Measurements from ENCODE around the gene CATSPERE.

Gene CATSPERE

GRCh38 chr1:244461245-244462071 lies at the start of gene CATSPERE:
CATSPERE (plus strand) TSS chr1:244461273; CDS start chr1:244461430, 157 bp downstream.
- no peaks in the 10 kb centered on the region for H3K9me2 ChIP-seq (replicated peaks; ENCODE audit: low read depth, low read length)
- no peaks in the 10 kb centered on the region for H3K4me1 ChIP-seq (ENCODE audit: insufficient read depth, low read length, poor library complexity, severe bottlenecking)
- no peak within 1 kb of the TSS for H3K4me2 ChIP-seq (ENCODE audit: low read depth, low read length, poor library complexity, severe bottlenecking)
- H2AFZ ChIP-seq (ENCODE audit: low read length): no peak within 1 kb of the TSS
- TF ChIP-seq CTCF (conservative IDR thresholded peaks at IDR 0.05; ENCODE audit: low read length) (no peak), EZH2phosphoT487 (IDR thresholded peaks at IDR 0.05; ENCODE audit: borderline replicate concordance) (no peak)
- no peak within 1 kb of the TSS for H3K9ac ChIP-seq (ENCODE audit: low read depth, low read length, poor library complexity, severe bottlenecking)
- H3K9me3 ChIP-seq (ENCODE audit: insufficient read depth, low read depth, low read length): no peaks in the 10 kb centered on the region; the same call in 1 of the 2 replicates
- no peaks in the 10 kb centered on the region for H3K27me3 ChIP-seq (ENCODE audit: insufficient read depth, low read length, poor library complexity, severe bottlenecking)
- no peaks in the 10 kb centered on the region for H3K79me2 ChIP-seq (ENCODE audit: insufficient read depth, low read length)
- no peak within 1 kb of the TSS for H3K4me3 ChIP-seq (ENCODE audit: low read length, poor library complexity, severe bottlenecking)
- no peaks in the 10 kb centered on the region for H3F3A ChIP-seq (ENCODE audit: low read depth)
- no peaks in the 10 kb centered on the region for H4K20me1 ChIP-seq (ENCODE audit: insufficient read depth, low read length, poor library complexity, severe bottlenecking)
- no peaks in the 10 kb centered on the region for H3K36me3 ChIP-seq (ENCODE audit: insufficient read depth, low read length)

- no peaks in the 10 kb centered on the region for H3K9me3 ChIP-seq (ENCODE audit: insufficient read depth, low read depth, low read length)
- H3K9me2 ChIP-seq (replicated peaks; ENCODE audit: low read depth, low read length): no peaks in the 10 kb centered on the region
- H3K27me3 ChIP-seq (ENCODE audit: insufficient read depth, low read length, poor library complexity, severe bottlenecking): no peaks in the 10 kb centered on the region
- no peaks in the 10 kb centered on the region for H3K4me1 ChIP-seq (ENCODE audit: insufficient read depth, low read length, poor library complexity, severe bottlenecking)
- H2AFZ ChIP-seq (ENCODE audit: low read length): no peak overlapping the region
- H4K20me1 ChIP-seq (ENCODE audit: insufficient read depth, low read length, poor library complexity, severe bottlenecking): no peaks in the 10 kb centered on the region
- no peak overlapping the region for H3K9ac ChIP-seq (ENCODE audit: low read depth, low read length, poor library complexity, severe bottlenecking)
- H3K4me3 ChIP-seq (ENCODE audit: low read length, poor library complexity, severe bottlenecking): no peak overlapping the region
- no peaks in the 10 kb centered on the region for H3F3A ChIP-seq (ENCODE audit: low read depth)
- H3K36me3 ChIP-seq (ENCODE audit: insufficient read depth, low read length): peaks cover 77% of the 10 kb centered on the region; the same call in 1 of the 2 replicates
- TF ChIP-seq CTCF (conservative IDR thresholded peaks at IDR 0.05; ENCODE audit: low read length): no peak
- no peak for TF ChIP-seq EZH2phosphoT487 (IDR thresholded peaks at IDR 0.05; ENCODE audit: borderline replicate concordance)
- no peaks in the 10 kb centered on the region for H3K79me2 ChIP-seq (ENCODE audit: insufficient read depth, low read length)
- H3K4me2 ChIP-seq (ENCODE audit: low read depth, low read length, poor library complexity, severe bottlenecking): no peak overlapping the region
Measured at GRCh38 chr1:244412176-244412575, 48.9 kb upstream of the CATSPERE start.

- Histone ChIP-seq H3K4me1 (ENCODE audit: insufficient read depth, low read length, poor library complexity, severe bottlenecking) (no peaks in the 10 kb centered on the region), H3K4me3 (ENCODE audit: low read length, poor library complexity, severe bottlenecking) (no peak overlapping the region), H3F3A (ENCODE audit: low read depth) (no peaks in the 10 kb centered on the region), H3K27me3 (ENCODE audit: insufficient read depth, low read length, poor library complexity, severe bottlenecking) (no peaks in the 10 kb centered on the region), H4K20me1 (ENCODE audit: insufficient read depth, low read length, poor library complexity, severe bottlenecking) (no peaks in the 10 kb centered on the region), H3K9me2 (replicated peaks; ENCODE audit: low read depth, low read length) (no peaks in the 10 kb centered on the region), H3K79me2 (ENCODE audit: insufficient read depth, low read length) (no peaks in the 10 kb centered on the region), H3K9me3 (ENCODE audit: insufficient read depth, low read depth, low read length) (no peaks in the 10 kb centered on the region), H3K36me3 (ENCODE audit: insufficient read depth, low read length) (peaks cover 90% of the 10 kb centered on the region; the same call in 1 of the 2 replicates), H3K4me2 (ENCODE audit: low read depth, low read length, poor library complexity, severe bottlenecking) (no peak overlapping the region), H2AFZ (ENCODE audit: low read length) (no peak overlapping the region), H3K9ac (ENCODE audit: low read depth, low read length, poor library complexity, severe bottlenecking) (no peak overlapping the region)
- TF ChIP-seq CTCF (conservative IDR thresholded peaks at IDR 0.05; ENCODE audit: low read length) (no peak), EZH2phosphoT487 (IDR thresholded peaks at IDR 0.05; ENCODE audit: borderline replicate concordance) (no peak)
Measured at GRCh38 chr1:244413736-244414135, 47.3 kb upstream of the CATSPERE start.

All from Loucy (cell line).